PC-3 (cell line): ENCODE measurements around the gene ZNF138. TPM values are rescaled to one million over a fixed set of nuclear protein-coding genes. Genes with fewer than 3 reads are reported as not detected.
"Not testable (repeated sequence)": the region's sequence is repeated elsewhere in the genome, so short reads cannot be mapped to it uniquely, and the experiment has no call there.

Source experiments
- ATAC-seq: fragments of 200-7000 bp; cut with Tn5 transposase; 2 replicates; pipeline ENCODE4 v1.9.1; 2020; ENCODE audit warnings: mild to moderate bottlenecking, moderate library complexity
- BruUV-seq: library from RNA; stranded (reverse); fragments of 400-500 nt; replicated peaks from 2 replicates; lab custom pipeline; 2021; lab: Mats Ljungman, UMichigan
- CTCF ChIA-PET: fragments of 300-600 bp; sonication (Branson Sonifier 250); formaldehyde crosslinking; loops from one replicate; lab custom pipeline; 2022; ENCODE audit warnings: antibody characterized with exemption; lab: Charles Lee
- POLR2A ChIA-PET: fragments of 300-600 bp; sonication (Branson Sonifier 250); formaldehyde crosslinking; loops from one replicate; lab custom pipeline; 2022; ENCODE audit warnings: antibody characterized with exemption; ENCODE audit not compliant: unreplicated experiment; lab: Charles Lee
- DNase-seq: peaks from one replicate; pipeline ENCODE4 v3.0.0-alpha.2; 2015
- H2AFZ ChIP-seq: fragments of 300-600 bp; sonication (generic); 2 replicates; pipeline ENCODE4 v1.6.0; 2016; ENCODE audit warnings: antibody characterized with exemption, low read length
- H3F3A ChIP-seq: fragments of 300-600 bp; sonication (generic); one replicate; pipeline ENCODE4 v1.6.0; 2017; ENCODE audit warnings: antibody characterized with exemption, low read length, control low read depth, mild to moderate bottlenecking; ENCODE audit not compliant: unreplicated experiment
- H3K27ac ChIP-seq: fragments of 300-600 bp; sonication (generic); 2 replicates; pipeline ENCODE4 v1.5.1; 2016; ENCODE audit warnings: mild to moderate bottlenecking, low read length
- H3K27me3 ChIP-seq: fragments of 300-600 bp; sonication (generic); 2 replicates; pipeline ENCODE4 v1.6.1; 2016; ENCODE audit warnings: low read length, mixed read lengths
- H3K36me3 ChIP-seq: fragments of 300-600 bp; sonication (generic); 2 replicates; pipeline ENCODE4 v1.6.1; 2016; ENCODE audit warnings: low read depth, mixed run types, low read length, mixed read lengths
- H3K4me1 ChIP-seq: fragments of 300-600 bp; sonication (generic); 2 replicates; pipeline ENCODE4 v1.5.1; 2016; ENCODE audit warnings: low read length; ENCODE audit not compliant: insufficient read depth
- H3K4me2 ChIP-seq: fragments of 300-600 bp; sonication (generic); 2 replicates; pipeline ENCODE4 v1.6.0; 2016; ENCODE audit warnings: low read length
- H3K4me3 ChIP-seq: fragments of 300-600 bp; sonication (generic); 2 replicates; pipeline ENCODE4 v1.5.1; 2016; ENCODE audit warnings: mild to moderate bottlenecking, low read length, mixed read lengths
- H3K79me2 ChIP-seq: fragments of 300-600 bp; sonication (generic); 2 replicates; pipeline ENCODE4 v1.6.1; 2017; ENCODE audit warnings: low read length, mixed read lengths
- H3K9ac ChIP-seq: fragments of 300-600 bp; sonication (generic); 2 replicates; pipeline ENCODE4 v1.6.0; 2016; ENCODE audit warnings: mild to moderate bottlenecking, low read length
- H3K9me2 ChIP-seq: fragments of 300-600 bp; sonication (generic); replicated peaks from 2 replicates; pipeline ENCODE4 v1.6.1; 2016; ENCODE audit warnings: mixed run types, low read length, mixed read lengths
- H3K9me3 ChIP-seq: fragments of 300-600 bp; sonication (generic); 2 replicates; pipeline ENCODE4 v1.6.1; 2016; ENCODE audit warnings: low read length, mixed read lengths
- H4K20me1 ChIP-seq: fragments of 300-600 bp; sonication (generic); 2 replicates; pipeline ENCODE4 v1.6.1; 2016; ENCODE audit warnings: low read length, mixed read lengths
- CTCF ChIP-seq: fragments of 300-600 bp; sonication (generic); conservative IDR thresholded peaks from 2 replicates; pipeline ENCODE4 v1.5.1; 2017; ENCODE audit warnings: antibody characterized with exemption, low read depth, mild to moderate bottlenecking, low read length
- EZH2 ChIP-seq: fragments of 300-600 bp; sonication (generic); IDR thresholded peaks from one replicate; pipeline ENCODE4 v1.6.1; 2017; ENCODE audit warnings: antibody characterized with exemption, mild to moderate bottlenecking, low read length; ENCODE audit not compliant: unreplicated experiment
- EZH2phosphoT487 ChIP-seq: fragments of 300-600 bp; sonication (generic); IDR thresholded peaks from 2 replicates; pipeline ENCODE4 v1.6.1; 2018; ENCODE audit warnings: mild to moderate bottlenecking, antibody characterized with exemption, low read length, borderline replicate concordance
- intact Hi-C: fragments of 100-400 bp; cut with micrococcal nuclease; formaldehyde crosslinking; loops from 2 replicates; pipeline ENCODE4 v1.9.0; 2023
- total RNA-seq: library from RNA; depleted of rRNA; stranded (reverse); fragments of >200 nt; gene quantifications from 2 replicates; pipeline ENCODE4 v1.2.3, GENCODE V29; 2014

The ZNF138 gene
- total RNA-seq, 1 experiment from 2014 or later, result 10.9 TPM

GRCh38 chr7:64775289-64775688 is 18.9 kb upstream of the ZNF138 start:
- H3K79me2 ChIP-seq, result no peaks in the 10 kb centered on the region
- ATAC-seq (no peak), DNase-seq (no peak)
- ChIA-PET POLR2A (no interaction called here), CTCF (no interaction called here)
- no peak overlapping the region for H3K4me3 ChIP-seq
- H3K9ac ChIP-seq, result no peak overlapping the region
- no peaks in the 10 kb centered on the region for H4K20me1 ChIP-seq
- no peaks in the 10 kb centered on the region for H3K9me3 ChIP-seq
- intact Hi-C loops, result no loop called here
- no TSS peak for BruUV-seq
- no peak overlapping the region for H3K27ac ChIP-seq
- H3K9me2 ChIP-seq, result no peaks in the 10 kb centered on the region
- no peaks in the 10 kb centered on the region for H3F3A ChIP-seq
- no peak overlapping the region for H2AFZ ChIP-seq
- H3K27me3 ChIP-seq, result no peaks in the 10 kb centered on the region
- TF ChIP-seq EZH2phosphoT487 (no peak), EZH2 (no peak), CTCF (no peak)
- no peak overlapping the region for H3K4me2 ChIP-seq
- no peaks in the 10 kb centered on the region for H3K4me1 ChIP-seq
- no peaks in the 10 kb centered on the region for H3K36me3 ChIP-seq

GRCh38 chr7:64784842-64785241 is 9.4 kb upstream of the ZNF138 start:
- H3K27me3 ChIP-seq, ATAC-seq, H3K27ac ChIP-seq, CTCF ChIA-PET, H3K9me2 ChIP-seq, H3K4me3 ChIP-seq, H3K9me3 ChIP-seq, POLR2A ChIA-PET, DNase-seq, H3K9ac ChIP-seq, H3K4me2 ChIP-seq, intact Hi-C loops, BruUV-seq, H2AFZ ChIP-seq, H3K4me1 ChIP-seq, H3K79me2 ChIP-seq, H4K20me1 ChIP-seq, H3F3A ChIP-seq, H3K36me3 ChIP-seq: not testable (repeated sequence)

GRCh38 chr7:64787295-64787694 is 6.9 kb upstream of the ZNF138 start:
- no peaks in the 10 kb centered on the region for H3K9me2 ChIP-seq
- H3K4me1 ChIP-seq, result no peaks in the 10 kb centered on the region
- no peak overlapping the region for H2AFZ ChIP-seq
- ATAC-seq (no peak), DNase-seq (no peak)
- BruUV-seq, result no TSS peak
- POLR2A ChIA-PET, result no interaction called here
- H3K36me3 ChIP-seq, result no peaks in the 10 kb centered on the region
- H3K9ac ChIP-seq, result no peak overlapping the region
- H3K27me3 ChIP-seq, result no peaks in the 10 kb centered on the region
- no peaks in the 10 kb centered on the region for H3F3A ChIP-seq
- intact Hi-C loops, result no loop called here
- no peaks in the 10 kb centered on the region for H3K79me2 ChIP-seq
- CTCF ChIA-PET, result no interaction called here
- H4K20me1 ChIP-seq, result no peaks in the 10 kb centered on the region
- no peak overlapping the region for H3K4me2 ChIP-seq
- no peak for TF ChIP-seq CTCF
- TF ChIP-seq EZH2phosphoT487, result no peak
- TF ChIP-seq EZH2, result no peak
- no peak overlapping the region for H3K27ac ChIP-seq
- no peaks in the 10 kb centered on the region for H3K9me3 ChIP-seq
- no peak overlapping the region for H3K4me3 ChIP-seq

GRCh38 chr7:64789241-64789640 is 5.0 kb upstream of the ZNF138 start:
- H2AFZ ChIP-seq, POLR2A ChIA-PET, ATAC-seq, CTCF ChIA-PET, H3K4me3 ChIP-seq, H3K9me3 ChIP-seq, H3K79me2 ChIP-seq, H3K9ac ChIP-seq, H3K4me1 ChIP-seq, H3K9me2 ChIP-seq, H3K27ac ChIP-seq, H3K36me3 ChIP-seq, H3K27me3 ChIP-seq, H3K4me2 ChIP-seq, intact Hi-C loops, DNase-seq, H4K20me1 ChIP-seq, H3F3A ChIP-seq, BruUV-seq: not testable (repeated sequence)
